H1 (cell line): ENCODE results near the gene CHPF. TPM values are rescaled to one million over a fixed set of nuclear protein-coding genes. Genes with fewer than 3 reads are reported as not detected.

Source experiments
- ATF2 ChIP-seq: IDR thresholded peaks from 2 replicates; pipeline ENCODE4 v1.6.1; 2012; ENCODE audit warnings: low read length, inconsistent platforms
- EGR1 ChIP-seq: IDR thresholded peaks from 2 replicates; pipeline ENCODE4 v1.6.1; 2011; ENCODE audit warnings: low read depth, low read length, borderline replicate concordance
- EP300 ChIP-seq, 2 experiments: IDR thresholded peaks; 1 replicate in 1 of 2; 2 replicates in 1 of 2; pipeline ENCODE4 v1.6.1; 2011 to 2012; ENCODE audit warnings: low read depth in 2 of 2, low read length in 2 of 2, mild to moderate bottlenecking in 2 of 2, borderline replicate concordance in 1 of 2, inconsistent platforms in 1 of 2, moderate library complexity in 1 of 2
- JUND ChIP-seq: IDR thresholded peaks from 2 replicates; pipeline ENCODE4 v1.6.1; 2011; ENCODE audit warnings: mild to moderate bottlenecking, improper control_type of control experiment, low read length
- RAD21 ChIP-seq, 2 experiments: IDR thresholded peaks in 1 of 2; conservative IDR thresholded peaks in 1 of 2; 2 replicates each; pipeline ENCODE4 v1.6.1; 2011; ENCODE audit warnings: low read depth in 2 of 2, low read length in 2 of 2, improper control_type of control experiment in 1 of 2, inconsistent platforms in 1 of 2, mild to moderate bottlenecking in 1 of 2, moderate library complexity in 1 of 2
- RBBP5 ChIP-seq: IDR thresholded peaks from 2 replicates; pipeline ENCODE4 v1.7.1; 2012; ENCODE audit warnings: low read depth, mild to moderate bottlenecking, inconsistent platforms, low read length, moderate library complexity, borderline replicate concordance
- polyA plus RNA-seq, 7 experiments: library from polyadenylated mRNA; depleted of rRNA in 3 of 7; stranded (reverse) in 5 of 7; unstranded in 2 of 7; fragments of >200 nt in 5 of 7; fragments of 200-250 nt in 2 of 7; gene quantifications; 1 replicate in 5 of 7; 2 replicates in 1 of 7; 4 replicates in 1 of 7; pipeline versions ENCODE4 v1.2.1 to v1.2.3, GENCODE V29; 2011 to 2013; ENCODE audit warnings: missing spikeins in 2 of 7, mixed read lengths in 2 of 7
- total RNA-seq: library from RNA; stranded (reverse); fragmentation: NEBNext Ultra II Directional; extraction: Animal tissue kit (Norgen Biotek cat#: 25700); gene quantifications from 2 replicates; pipeline ENCODE4 v1.2.1, GENCODE V29; 2021

The CHPF gene
- total and polyA plus RNA-seq, 2 of the 8 experiments (the other 6 are each of a cell fraction or from before 2014, with no cell fraction given) = 62.9 to 67.3 TPM

DNA sequence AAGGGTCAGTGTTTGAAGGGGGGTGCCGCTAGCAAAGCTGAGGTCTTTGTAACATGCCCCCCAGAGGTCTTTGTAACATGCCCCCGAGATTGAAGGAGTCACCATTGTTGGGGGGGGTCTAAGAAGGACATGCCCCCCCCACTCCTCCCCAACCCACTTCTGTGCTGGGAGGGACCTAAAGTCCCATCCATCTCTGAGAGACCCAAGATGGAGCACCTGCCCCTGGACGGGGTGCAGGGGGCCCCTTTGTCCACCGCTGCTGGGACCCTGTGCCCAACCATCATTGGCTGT is 35.2 kb downstream of the CHPF start (continued):
- TF ChIP-seq RAD21 (IDR thresholded peaks at IDR 0.05 in 1 of 2, conservative IDR thresholded peaks at IDR 0.05 in 1 of 2; ENCODE audit: low read depth in 2 of 2, low read length in 2 of 2) (no peak), RBBP5 (no peak), EP300 (IDR thresholded peaks at IDR 0.05; ENCODE audit: borderline replicate concordance in 1 of 2, low read depth in 2 of 2, low read length in 2 of 2) (no peak), EGR1 (no peak), ATF2 (no peak), JUND (no peak)
